Panc1 (cell line): Measurements from ENCODE around the gene SERGEF. TPM values are rescaled to one million over a fixed set of nuclear protein-coding genes. Genes with fewer than 3 reads are reported as not detected.

Experiments
- ATAC-seq: fragments of 200-7000 bp; cut with Tn5 transposase; 2 replicates; pipeline ENCODE4 v1.9.1; 2020; ENCODE audit warnings: mild to moderate bottlenecking, moderate library complexity
- BruUV-seq: library from RNA; stranded (reverse); fragments of 400-500 nt; replicated peaks from 2 replicates; lab custom pipeline; 2021; lab: Mats Ljungman, UMichigan
- CTCF ChIA-PET: fragments of 300-600 bp; sonication (Branson Sonifier 250); formaldehyde crosslinking; loops from one replicate; lab custom pipeline; 2022; ENCODE audit warnings: antibody characterized with exemption; lab: Charles Lee
- POLR2A ChIA-PET: fragments of 300-600 bp; sonication (Branson Sonifier 250); formaldehyde crosslinking; loops from one replicate; lab custom pipeline; 2022; ENCODE audit warnings: antibody characterized with exemption; lab: Charles Lee
- DNase-seq: peaks from one replicate; pipeline ENCODE4 v3.0.0-alpha.2; 2010; ENCODE audit warnings: low read depth, low spot score
- H3K27ac ChIP-seq: 2 replicates; pipeline ENCODE4 v1.5.1; 2011; ENCODE audit warnings: mild to moderate bottlenecking, low read length, inconsistent platforms
- H3K27me3 ChIP-seq: fragments of 200-500 bp; sonication (Bioruptor generic); 2 replicates; pipeline ENCODE4 v1.6.0; 2014; ENCODE audit warnings: low read length, inconsistent platforms; ENCODE audit not compliant: control insufficient read depth, insufficient read depth
- H3K36me3 ChIP-seq: fragments of 200-500 bp; sonication (Bioruptor generic); 2 replicates; pipeline ENCODE4 v1.5.1; 2014; ENCODE audit warnings: inconsistent platforms, mild to moderate bottlenecking, low read length, moderate library complexity; ENCODE audit not compliant: control insufficient read depth, insufficient read depth
- H3K4me1 ChIP-seq: 2 replicates; pipeline ENCODE4 v1.5.1; 2011; ENCODE audit warnings: inconsistent platforms, mild to moderate bottlenecking, low read length, moderate library complexity; ENCODE audit not compliant: control insufficient read depth, insufficient read depth
- H3K4me3 ChIP-seq, 2 experiments: 2 replicates each; pipeline ENCODE4 v1.5.1; 2011 to 2012; ENCODE audit warnings: low read depth in 2 of 2, low read length in 2 of 2, mild to moderate bottlenecking in 2 of 2, inconsistent platforms in 1 of 2, moderate library complexity in 1 of 2
- H3K9me3 ChIP-seq: fragments of 200-500 bp; sonication (Bioruptor generic); 2 replicates; pipeline ENCODE4 v1.5.1; 2014; ENCODE audit warnings: low read depth, mild to moderate bottlenecking, inconsistent platforms, low read length, moderate library complexity; ENCODE audit not compliant: control insufficient read depth, insufficient read depth
- CTCF ChIP-seq: fragments of 450-650 bp; IDR thresholded peaks from 2 replicates; pipeline ENCODE4 v1.5.1; 2017; ENCODE audit warnings: mild to moderate bottlenecking
- POLR2AphosphoS5 ChIP-seq: IDR thresholded peaks from 2 replicates; pipeline ENCODE4 v1.6.1; 2012; ENCODE audit warnings: mild to moderate bottlenecking, low read depth, low read length, moderate library complexity
- REST ChIP-seq, 2 experiments: IDR thresholded peaks; 2 replicates each; pipeline ENCODE4 v1.6.1; 2011 to 2012; ENCODE audit warnings: low read depth in 2 of 2, control low read depth in 1 of 2, low read length in 1 of 2, mild to moderate bottlenecking in 1 of 2, moderate library complexity in 1 of 2; ENCODE audit not compliant: insufficient read depth in 1 of 2
- SIN3A ChIP-seq: IDR thresholded peaks from 2 replicates; pipeline ENCODE4 v1.6.1; 2012; ENCODE audit warnings: low read depth, mild to moderate bottlenecking, low read length, moderate library complexity, borderline replicate concordance; ENCODE audit not compliant: insufficient read depth
- TCF7L2 ChIP-seq: IDR thresholded peaks from 2 replicates; pipeline ENCODE4 v1.6.1; 2011; ENCODE audit warnings: mild to moderate bottlenecking, low read depth, low read length, inconsistent platforms
- in situ Hi-C: cut with HindIII; loops from 2 replicates; pipeline ENCODE4 v1.10.0; 2016; ENCODE audit warnings: low sequenced_read_pairs, low pct_unique_long_range_greater_than_20kb
- intact Hi-C: fragments of 100-400 bp; cut with micrococcal nuclease; formaldehyde crosslinking; loops from one replicate; pipeline ENCODE4 v1.10.0; 2022; ENCODE audit not compliant: unreplicated experiment
- total RNA-seq: library from RNA; stranded (reverse); gene quantifications from one replicate; pipeline ENCODE4 v1.2.1, GENCODE V29; 2021; ENCODE audit not compliant: unreplicated experiment

SERGEF gene
- total RNA-seq, 1 experiment from 2014 or later, result 35.5 TPM

GRCh38 chr11:17987826-17988225 lies 25.0 kb downstream of the SERGEF start:
- ATAC-seq (no peak), DNase-seq (no peak)
- no peaks in the 10 kb centered on the region for H3K4me1 ChIP-seq
- ChIA-PET POLR2A (no interaction called here), CTCF (interaction anchor here (1.0 kb wide), 1 partner anchor 221 kb away, joined by 3 read pairs; no protein-coding TSS in a partner anchor)
- no TSS peak for BruUV-seq
- in situ Hi-C loops (no loop called here), intact Hi-C loops (no loop called here)
- TF ChIP-seq SIN3A (no peak), REST (IDR thresholded peaks at IDR 0.05; ENCODE audit: insufficient read depth in 1 of 2, low read depth in 2 of 2, low read length in 1 of 2) (no peak), TCF7L2 (no peak), CTCF (no peak), POLR2AphosphoS5 (no peak)
- no peaks in the 10 kb centered on the region for H3K27me3 ChIP-seq
- H3K36me3 ChIP-seq, result peaks cover 3% of the 10 kb centered on the region; the same call in 1 of the 2 replicates
- H3K4me3 ChIP-seq, result no peak overlapping the region
- H3K27ac ChIP-seq, result no peak overlapping the region
- H3K9me3 ChIP-seq, result no peaks in the 10 kb centered on the region

- CTCF ChIA-PET, result interaction anchor here (1.0 kb wide), 1 partner anchor 220 kb away, joined by 3 read pairs; no protein-coding TSS in a partner anchor
- intact Hi-C loops, result no loop called here
- in situ Hi-C loops, result no loop called here
- TF ChIP-seq CTCF (no peak; the same call in 1 of the 2 replicates), TCF7L2 (no peak), POLR2AphosphoS5 (no peak), REST (IDR thresholded peaks at IDR 0.05; ENCODE audit: insufficient read depth in 1 of 2, low read depth in 2 of 2, low read length in 1 of 2) (no peak), SIN3A (no peak)
- no peak overlapping the region for H3K4me3 ChIP-seq
- DNase-seq, result no peak
- POLR2A ChIA-PET, result no interaction called here
- H3K4me1 ChIP-seq, result no peaks in the 10 kb centered on the region
- H3K27ac ChIP-seq, result no peak overlapping the region
- no peaks in the 10 kb centered on the region for H3K27me3 ChIP-seq
- BruUV-seq, result no TSS peak
- H3K9me3 ChIP-seq, result no peaks in the 10 kb centered on the region
- peaks cover 3% of the 10 kb centered on the region; the same call in 1 of the 2 replicates for H3K36me3 ChIP-seq
- ATAC-seq, result no peak
Observed at GRCh38 chr11:17986711-17987220, 26.1 kb downstream of the SERGEF start.
